Measurements from ENCODE around the gene THBS2.

GRCh38 chr6:169247419-169247818 lies 6.2 kb downstream of the THBS2 start:
- TF ChIP-seq CTCF (IDR thresholded peaks at IDR 0.05) (no peak), ZFX (IDR thresholded peaks at IDR 0.05; ENCODE audit: borderline replicate concordance) (no peak)
